ENCODE measurements around the gene CD99.
"Not testable (repeated sequence)": the region's sequence is repeated elsewhere in the genome, so short reads cannot be mapped to it uniquely, and the experiment has no call there.

CD99 gene

GRCh38 chrX:2773166-2774055 is 82.3 kb downstream of the CD99 start:
- POLR2A ChIA-PET; CTCF ChIA-PET; H3K4me1 ChIP-seq (ENCODE audit: control insufficient read depth, insufficient read depth, low read length); H3K9me3 ChIP-seq (ENCODE audit: control insufficient read depth, insufficient read depth, low read depth, low read length); H3K4me3 ChIP-seq (ENCODE audit: low read depth, low read length); H3K36me3 ChIP-seq (ENCODE audit: control insufficient read depth in 2 of 2, insufficient read depth in 1 of 2, low read length in 2 of 2); H3K27ac ChIP-seq (ENCODE audit: extremely low read depth, low read depth, low read length): not testable (repeated sequence)
- peak; percentile 52 for TF ChIP-seq ZNF366 (tag by site-specific recombination; conservative IDR thresholded peaks at IDR 0.05)

- H3K4me3 ChIP-seq (ENCODE audit: low read depth, low read length), result no peak overlapping the region
- ChIA-PET POLR2A (no interaction called here), CTCF (no interaction called here)
- H3K27ac ChIP-seq (ENCODE audit: extremely low read depth, low read depth, low read length), result no peak overlapping the region
- TF ChIP-seq SALL2 (tag by site-specific recombination; IDR thresholded peaks at IDR 0.05; ENCODE audit: borderline replicate concordance) (no peak), BCL11A (tag by site-specific recombination; IDR thresholded peaks at IDR 0.05; ENCODE audit: low read depth) (no peak), ZNF10 (tag by site-specific recombination; IDR thresholded peaks at IDR 0.05) (no peak), ZNF394 (tag by site-specific recombination; IDR thresholded peaks at IDR 0.05; ENCODE audit: borderline replicate concordance) (no peak), ZNF19 (tag by site-specific recombination; IDR thresholded peaks at IDR 0.05; ENCODE audit: low read depth) (no peak), CTCF (tag by site-specific recombination; IDR thresholded peaks at IDR 0.05) (no peak), KLF1 (tag by site-specific recombination; IDR thresholded peaks at IDR 0.05) (no peak), KLF17 (tag by site-specific recombination; IDR thresholded peaks at IDR 0.05) (no peak), ZNF324 (tag by site-specific recombination; IDR thresholded peaks at IDR 0.05) (no peak), ZNF18 (tag by site-specific recombination; IDR thresholded peaks at IDR 0.05) (no peak), ZNF239 (tag by site-specific recombination; IDR thresholded peaks at IDR 0.05) (no peak), ZNF223 (tag by site-specific recombination; IDR thresholded peaks at IDR 0.05) (no peak), FEZF1 (tag by site-specific recombination; IDR thresholded peaks at IDR 0.05) (no peak), ZNF707 (tag by site-specific recombination; IDR thresholded peaks at IDR 0.05) (no peak), ZSCAN5A (tag by site-specific recombination; IDR thresholded peaks at IDR 0.05) (no peak), ZNF24 (tag by site-specific recombination; IDR thresholded peaks at IDR 0.05) (no peak), ZBTB7A (tag by site-specific recombination; IDR thresholded peaks at IDR 0.05; ENCODE audit: low read depth) (no peak)
- no peaks in the 10 kb centered on the region for H3K4me1 ChIP-seq (ENCODE audit: control insufficient read depth, insufficient read depth, low read length)
- H3K36me3 ChIP-seq (ENCODE audit: control insufficient read depth in 2 of 2, insufficient read depth in 1 of 2, low read length in 2 of 2), result no peaks in the 10 kb centered on the region
- H3K9me3 ChIP-seq (ENCODE audit: control insufficient read depth, insufficient read depth, low read depth, low read length), result no peaks in the 10 kb centered on the region; the same call in none of the 2 replicates
These were observed 83.0 kb downstream of the CD99 start for GRCh38 chrX:2774057-2774456.
